Neural cell (in vitro differentiated cells): Measurements from ENCODE around the gene MXRA7. TPM values are rescaled to one million over a fixed set of nuclear protein-coding genes. Genes with fewer than 3 reads are reported as not detected.

Experiments used
- H2AFZ ChIP-seq: fragments of 200-600, 300-800 bp; sonication (generic), shearing (Covaris generic); 2 replicates; pipeline ENCODE4 v1.6.0; 2014; ENCODE audit warnings: low read depth, mild to moderate bottlenecking, antibody characterized with exemption, low read length, moderate library complexity
- H3F3A ChIP-seq: fragments of 200-600 bp; shearing (Covaris generic); 2 replicates; pipeline ENCODE4 v1.6.1; 2016; ENCODE audit warnings: mild to moderate bottlenecking, moderate library complexity, mixed read lengths, antibody characterized with exemption, low read length; ENCODE audit not compliant: insufficient read depth, poor library complexity, severe bottlenecking
- H3K27ac ChIP-seq: fragments of 200-600, 300-800 bp; sonication (generic), shearing (Covaris generic); 2 replicates; pipeline ENCODE4 v1.5.1; 2014; ENCODE audit warnings: mild to moderate bottlenecking, low read length, moderate library complexity
- H3K27me3 ChIP-seq: fragments of 300-800, 200-600 bp; sonication (generic), shearing (Covaris generic); 2 replicates; pipeline ENCODE4 v1.6.0; 2014; ENCODE audit warnings: mild to moderate bottlenecking, low read depth, low read length, moderate library complexity; ENCODE audit not compliant: insufficient read depth
- H3K36me3 ChIP-seq: fragments of 300-800, 200-600 bp; sonication (generic), shearing (Covaris generic); 2 replicates; pipeline ENCODE4 v1.5.1; 2014; ENCODE audit warnings: mild to moderate bottlenecking, antibody characterized with exemption, low read length, moderate library complexity; ENCODE audit not compliant: insufficient read depth
- H3K4me2 ChIP-seq: fragments of 300-800, 200-600 bp; sonication (generic), shearing (Covaris generic); 2 replicates; pipeline ENCODE4 v1.6.0; 2014; ENCODE audit warnings: mild to moderate bottlenecking, low read length
- H3K4me3 ChIP-seq: fragments of 300-800, 200-600 bp; sonication (generic), shearing (Covaris generic); 2 replicates; pipeline ENCODE4 v1.5.1; 2014; ENCODE audit warnings: mild to moderate bottlenecking, low read length, moderate library complexity
- H3K79me2 ChIP-seq: fragments of 200-600 bp; shearing (Covaris generic); replicated peaks from 2 replicates; pipeline ENCODE4 v1.6.0; 2014; ENCODE audit warnings: mild to moderate bottlenecking, low read length, moderate library complexity; ENCODE audit not compliant: insufficient read depth
- H3K9ac ChIP-seq: fragments of 300-800, 200-600 bp; sonication (generic), shearing (Covaris generic); 2 replicates; pipeline ENCODE4 v1.6.1; 2016; ENCODE audit warnings: mild to moderate bottlenecking, low read length, mixed read lengths
- H3K9me2 ChIP-seq: fragments of 200-600 bp; shearing (Covaris generic); 2 replicates; pipeline ENCODE4 v1.6.1; 2016; ENCODE audit warnings: mild to moderate bottlenecking, low read length, mixed read lengths; ENCODE audit not compliant: insufficient read depth
- H3K9me3 ChIP-seq: fragments of 200-600, 300-800 bp; sonication (generic), shearing (Covaris generic); 2 replicates; pipeline ENCODE4 v1.6.1; 2016; ENCODE audit warnings: mild to moderate bottlenecking, mixed run types, low read length, moderate library complexity, mixed read lengths
- H4K20me1 ChIP-seq: fragments of 200-600 bp; shearing (Covaris generic); 2 replicates; pipeline ENCODE4 v1.6.1; 2016; ENCODE audit warnings: mild to moderate bottlenecking, mixed run types; ENCODE audit not compliant: insufficient read depth
- CTCF ChIP-seq: fragments of 450-650 bp; IDR thresholded peaks from 2 replicates; pipeline ENCODE4 v1.5.1; 2014; ENCODE audit warnings: antibody characterized with exemption, mild to moderate bottlenecking, moderate library complexity; ENCODE audit not compliant: poor library complexity, severe bottlenecking
- EP300 ChIP-seq: fragments of 450-650 bp; conservative IDR thresholded peaks from 2 replicates; pipeline ENCODE4 v1.6.1; 2014; ENCODE audit warnings: antibody characterized with exemption, mild to moderate bottlenecking, moderate library complexity; ENCODE audit not compliant: poor library complexity, severe bottlenecking
- EZH2 ChIP-seq: fragments of 200-600, 300-800 bp; shearing (Covaris generic), sonication (generic); IDR thresholded peaks from 2 replicates; pipeline ENCODE4 v1.6.1; 2014; ENCODE audit warnings: antibody characterized with exemption, low read length, borderline replicate concordance, mild to moderate bottlenecking; ENCODE audit not compliant: insufficient read depth, poor library complexity, severe bottlenecking
- MXI1 ChIP-seq: fragments of 450-650 bp; conservative IDR thresholded peaks from 2 replicates; pipeline ENCODE4 v1.6.1; 2014; ENCODE audit warnings: antibody characterized with exemption, mild to moderate bottlenecking; ENCODE audit not compliant: poor library complexity, severe bottlenecking
- POLR2AphosphoS5 ChIP-seq: IDR thresholded peaks from 2 replicates; pipeline ENCODE4 v1.6.1; 2012
- RAD21 ChIP-seq: fragments of 450-650 bp; conservative IDR thresholded peaks from 2 replicates; pipeline ENCODE4 v1.6.1; 2014; ENCODE audit warnings: antibody characterized with exemption, mild to moderate bottlenecking, moderate library complexity
- REST ChIP-seq: IDR thresholded peaks from 2 replicates; pipeline ENCODE4 v1.6.1; 2012; ENCODE audit warnings: borderline replicate concordance
- SMC3 ChIP-seq: fragments of 450-650 bp; conservative IDR thresholded peaks from 2 replicates; pipeline ENCODE4 v1.6.1; 2014; ENCODE audit warnings: antibody characterized with exemption, mild to moderate bottlenecking, moderate library complexity; ENCODE audit not compliant: poor library complexity
- TAF1 ChIP-seq: IDR thresholded peaks from 2 replicates; pipeline ENCODE4 v1.6.1; 2012; ENCODE audit warnings: low read depth
- polyA plus RNA-seq: library from polyadenylated mRNA; depleted of rRNA; stranded (reverse); fragments of >200 nt; gene quantifications from 2 replicates; pipeline ENCODE4 v1.2.3, GENCODE V29; 2014

Gene MXRA7
- polyA plus RNA-seq, 1 donor from 2014 or later: 143 TPM

DNA sequence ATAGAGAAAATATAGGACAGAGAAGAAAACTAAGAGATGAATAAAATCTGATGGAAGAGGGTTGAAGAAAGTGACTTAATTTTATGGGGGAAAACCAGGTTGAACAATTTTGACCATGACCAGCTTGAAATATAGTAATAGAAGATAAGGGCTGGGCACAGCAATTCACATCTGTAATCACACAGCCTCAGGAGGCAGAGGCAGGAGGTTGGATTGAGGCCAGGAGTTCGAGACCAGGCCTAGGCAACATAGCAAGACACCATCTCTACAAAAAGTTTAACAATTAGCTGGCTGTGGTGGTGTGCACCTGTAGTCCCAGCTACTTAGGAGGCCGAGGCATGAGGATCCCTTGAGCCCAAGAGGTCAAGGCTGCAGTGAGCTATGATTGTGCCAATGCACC lies 8.7 kb downstream of the MXRA7 start:
- peaks cover 44% of the 10 kb centered on the region for H3K79me2 ChIP-seq
- H3F3A ChIP-seq: no peaks in the 10 kb centered on the region
- no peak overlapping the region for H3K4me3 ChIP-seq
- H3K9me3 ChIP-seq: no peaks in the 10 kb centered on the region
- H3K9me2 ChIP-seq: no peaks in the 10 kb centered on the region
- H4K20me1 ChIP-seq: no peaks in the 10 kb centered on the region
- H3K9ac ChIP-seq: no peak overlapping the region
- no peaks in the 10 kb centered on the region for H3K27me3 ChIP-seq
- TF ChIP-seq EP300 (no peak), RAD21 (no peak), REST (no peak), POLR2AphosphoS5 (no peak), SMC3 (no peak), CTCF (no peak), MXI1 (no peak), EZH2 (no peak), TAF1 (no peak)
- H2AFZ ChIP-seq: no peak overlapping the region
- no peak overlapping the region for H3K4me2 ChIP-seq
- H3K27ac ChIP-seq: no peak overlapping the region
- H3K36me3 ChIP-seq: no peaks in the 10 kb centered on the region

DNA sequence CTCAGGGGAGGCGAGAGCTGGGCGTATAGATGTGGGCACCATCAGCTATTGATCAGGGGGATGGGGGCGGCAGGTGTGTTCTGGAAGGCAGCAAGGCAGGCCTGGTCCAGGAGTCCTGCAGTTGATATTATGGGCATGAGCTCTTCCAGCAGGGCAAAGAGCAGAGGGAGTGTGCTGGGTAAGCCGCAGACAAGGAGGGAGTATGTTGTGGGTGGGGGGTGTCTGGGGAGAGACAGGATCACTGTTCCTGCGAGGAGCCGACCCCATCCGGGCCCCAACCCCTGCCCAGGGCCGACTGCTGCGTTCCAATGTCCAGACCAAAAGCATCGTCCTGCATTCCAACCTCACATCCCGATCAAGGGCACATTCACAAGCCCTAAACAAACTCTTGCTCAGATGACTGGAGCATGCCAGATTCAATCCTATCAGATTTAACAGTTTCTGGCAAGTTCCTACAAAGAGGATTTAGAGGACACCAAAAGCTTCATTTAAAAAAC lies 9.2 kb downstream of the MXRA7 start:
- peaks cover 39% of the 10 kb centered on the region for H3K79me2 ChIP-seq
- H2AFZ ChIP-seq: no peak overlapping the region

More for the DNA sequence above, 9.2 kb downstream of the MXRA7 start:
- Histone ChIP-seq H3K27me3 (no peaks in the 10 kb centered on the region), H3F3A (no peaks in the 10 kb centered on the region), H3K9me3 (no peaks in the 10 kb centered on the region), H4K20me1 (no peaks in the 10 kb centered on the region), H3K9ac (peak overlapping the region; percentile 18), H3K27ac (no peak overlapping the region), H3K9me2 (no peaks in the 10 kb centered on the region), H3K4me3 (no peak overlapping the region), H3K4me2 (no peak overlapping the region), H3K36me3 (no peaks in the 10 kb centered on the region)
- TF ChIP-seq REST (no peak), CTCF (no peak), EZH2 (no peak), EP300 (no peak), SMC3 (no peak), POLR2AphosphoS5 (no peak), TAF1 (no peak), RAD21 (no peak), MXI1 (no peak)
